Measurements from ENCODE around the gene PPP4R2.

DNA sequence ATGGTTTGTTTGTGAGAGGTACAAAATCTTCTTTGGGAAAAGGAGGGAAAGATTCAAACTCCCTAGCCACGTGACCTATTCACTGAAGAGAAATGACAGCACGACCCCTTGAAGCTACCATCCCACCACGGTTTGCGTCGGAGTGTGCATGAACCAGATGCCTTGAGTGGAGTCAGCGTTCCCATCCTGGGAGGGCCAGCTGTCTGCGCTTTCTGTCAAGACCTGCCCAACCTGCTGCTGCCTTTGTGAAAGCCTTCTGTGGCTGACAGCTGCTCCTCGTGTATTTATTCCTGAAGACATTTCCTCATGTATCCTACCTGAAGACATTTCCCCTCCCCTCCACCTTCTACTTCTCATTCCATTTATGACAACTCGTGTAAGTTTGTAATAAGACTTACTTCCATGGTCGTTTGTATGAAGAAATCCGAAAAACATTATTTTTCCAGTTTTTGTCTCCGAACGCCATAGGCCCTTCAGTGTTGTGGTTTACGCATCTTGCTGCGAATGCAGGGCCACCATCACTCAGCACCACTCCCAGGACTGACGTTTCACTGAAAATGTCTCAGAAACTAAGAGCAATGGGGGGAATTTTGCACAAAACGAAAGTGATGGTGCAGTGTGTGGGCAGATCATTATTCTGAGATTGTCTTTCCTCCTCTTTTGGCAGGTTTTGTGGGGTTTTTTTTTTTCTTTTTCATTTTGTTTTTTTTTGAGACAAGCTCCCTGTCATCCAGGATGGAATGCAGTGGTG, 83.8 kb downstream of the PPP4R2 start:
- TF ChIP-seq, protein P1, sequence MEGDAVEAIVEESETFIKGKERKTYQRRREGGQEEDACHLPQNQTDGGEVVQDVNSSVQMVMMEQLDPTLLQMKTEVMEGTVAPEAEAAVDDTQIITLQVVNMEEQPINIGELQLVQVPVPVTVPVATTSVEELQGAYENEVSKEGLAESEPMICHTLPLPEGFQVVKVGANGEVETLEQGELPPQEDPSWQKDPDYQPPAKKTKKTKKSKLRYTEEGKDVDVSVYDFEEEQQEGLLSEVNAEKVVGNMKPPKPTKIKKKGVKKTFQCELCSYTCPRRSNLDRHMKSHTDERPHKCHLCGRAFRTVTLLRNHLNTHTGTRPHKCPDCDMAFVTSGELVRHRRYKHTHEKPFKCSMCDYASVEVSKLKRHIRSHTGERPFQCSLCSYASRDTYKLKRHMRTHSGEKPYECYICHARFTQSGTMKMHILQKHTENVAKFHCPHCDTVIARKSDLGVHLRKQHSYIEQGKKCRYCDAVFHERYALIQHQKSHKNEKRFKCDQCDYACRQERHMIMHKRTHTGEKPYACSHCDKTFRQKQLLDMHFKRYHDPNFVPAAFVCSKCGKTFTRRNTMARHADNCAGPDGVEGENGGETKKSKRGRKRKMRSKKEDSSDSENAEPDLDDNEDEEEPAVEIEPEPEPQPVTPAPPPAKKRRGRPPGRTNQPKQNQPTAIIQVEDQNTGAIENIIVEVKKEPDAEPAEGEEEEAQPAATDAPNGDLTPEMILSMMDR (IDR thresholded peaks at IDR 0.05; ENCODE audit: insufficient read depth, low read length): no peak
- TF ChIP-seq, protein P2, sequence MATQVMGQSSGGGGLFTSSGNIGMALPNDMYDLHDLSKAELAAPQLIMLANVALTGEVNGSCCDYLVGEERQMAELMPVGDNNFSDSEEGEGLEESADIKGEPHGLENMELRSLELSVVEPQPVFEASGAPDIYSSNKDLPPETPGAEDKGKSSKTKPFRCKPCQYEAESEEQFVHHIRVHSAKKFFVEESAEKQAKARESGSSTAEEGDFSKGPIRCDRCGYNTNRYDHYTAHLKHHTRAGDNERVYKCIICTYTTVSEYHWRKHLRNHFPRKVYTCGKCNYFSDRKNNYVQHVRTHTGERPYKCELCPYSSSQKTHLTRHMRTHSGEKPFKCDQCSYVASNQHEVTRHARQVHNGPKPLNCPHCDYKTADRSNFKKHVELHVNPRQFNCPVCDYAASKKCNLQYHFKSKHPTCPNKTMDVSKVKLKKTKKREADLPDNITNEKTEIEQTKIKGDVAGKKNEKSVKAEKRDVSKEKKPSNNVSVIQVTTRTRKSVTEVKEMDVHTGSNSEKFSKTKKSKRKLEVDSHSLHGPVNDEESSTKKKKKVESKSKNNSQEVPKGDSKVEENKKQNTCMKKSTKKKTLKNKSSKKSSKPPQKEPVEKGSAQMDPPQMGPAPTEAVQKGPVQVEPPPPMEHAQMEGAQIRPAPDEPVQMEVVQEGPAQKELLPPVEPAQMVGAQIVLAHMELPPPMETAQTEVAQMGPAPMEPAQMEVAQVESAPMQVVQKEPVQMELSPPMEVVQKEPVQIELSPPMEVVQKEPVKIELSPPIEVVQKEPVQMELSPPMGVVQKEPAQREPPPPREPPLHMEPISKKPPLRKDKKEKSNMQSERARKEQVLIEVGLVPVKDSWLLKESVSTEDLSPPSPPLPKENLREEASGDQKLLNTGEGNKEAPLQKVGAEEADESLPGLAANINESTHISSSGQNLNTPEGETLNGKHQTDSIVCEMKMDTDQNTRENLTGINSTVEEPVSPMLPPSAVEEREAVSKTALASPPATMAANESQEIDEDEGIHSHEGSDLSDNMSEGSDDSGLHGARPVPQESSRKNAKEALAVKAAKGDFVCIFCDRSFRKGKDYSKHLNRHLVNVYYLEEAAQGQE (IDR thresholded peaks at IDR 0.05; ENCODE audit: insufficient replicate concordance, low read depth): no peak
